ENCODE results near the gene TAS2R30. TPM values are rescaled to one million over a fixed set of nuclear protein-coding genes. Genes with fewer than 3 reads are reported as not detected.

Gene TAS2R30, protein sequence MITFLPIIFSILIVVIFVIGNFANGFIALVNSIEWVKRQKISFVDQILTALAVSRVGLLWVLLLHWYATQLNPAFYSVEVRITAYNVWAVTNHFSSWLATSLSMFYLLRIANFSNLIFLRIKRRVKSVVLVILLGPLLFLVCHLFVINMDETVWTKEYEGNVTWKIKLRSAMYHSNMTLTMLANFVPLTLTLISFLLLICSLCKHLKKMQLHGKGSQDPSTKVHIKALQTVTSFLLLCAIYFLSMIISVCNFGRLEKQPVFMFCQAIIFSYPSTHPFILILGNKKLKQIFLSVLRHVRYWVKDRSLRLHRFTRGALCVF
- total RNA-seq (2022; extraction: Qiagen RNA extraction; ENCODE audit: low read depth) = not detected in 5 replicates

GRCh38 chr12:11134305-11134704 is at the start of gene TAS2R30:
Gene TAS2R30 (minus strand): TSS chr12:11134644. CDS start chr12:11134244, 400 bp downstream.

DNA sequence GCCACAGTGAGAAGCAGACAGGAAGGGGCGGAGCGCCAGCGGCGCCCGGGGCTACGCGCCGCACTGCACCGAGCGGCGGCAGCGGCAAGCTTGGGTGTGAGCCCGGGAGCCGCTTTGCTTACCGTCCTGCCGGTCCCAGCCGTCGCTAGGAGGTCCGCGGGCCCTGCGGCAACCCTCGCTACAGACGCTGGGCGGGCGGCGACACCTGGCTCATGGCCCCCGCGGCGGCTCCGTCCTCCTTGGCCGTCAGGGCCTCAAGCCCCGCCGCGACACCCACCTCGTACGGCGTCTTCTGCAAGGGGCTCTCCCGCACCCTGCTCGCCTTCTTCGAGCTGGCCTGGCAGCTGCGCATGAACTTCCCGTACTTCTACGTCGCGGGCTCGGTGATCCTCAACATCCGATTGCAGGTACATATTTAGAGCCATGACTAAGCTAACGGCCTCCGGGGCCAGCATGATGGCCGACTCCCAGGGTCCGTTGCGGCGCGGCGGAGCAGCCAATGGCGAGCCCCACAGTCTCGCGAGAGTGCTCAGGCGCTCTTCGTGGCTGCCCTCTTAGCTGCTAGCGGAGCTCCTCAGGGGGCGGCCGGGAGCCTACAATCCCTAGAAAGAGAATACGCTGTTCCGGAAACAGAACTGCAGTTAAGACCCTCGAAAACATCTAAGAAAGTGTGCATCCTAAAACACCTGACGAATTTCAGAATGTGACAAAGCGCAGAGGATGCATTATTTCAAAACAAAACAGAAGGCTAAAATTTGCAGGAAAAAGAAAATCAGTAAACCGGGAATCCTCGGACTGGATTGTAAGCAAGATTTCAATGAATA is 36.9 kb upstream of the TAS2R30 start, which contains the start of gene SMIM10L1:
SMIM10L1 (plus strand) TSS at position 50 of the 824 bp plus-strand sequence; CDS start at position 213, 163 bp downstream.

DNA sequence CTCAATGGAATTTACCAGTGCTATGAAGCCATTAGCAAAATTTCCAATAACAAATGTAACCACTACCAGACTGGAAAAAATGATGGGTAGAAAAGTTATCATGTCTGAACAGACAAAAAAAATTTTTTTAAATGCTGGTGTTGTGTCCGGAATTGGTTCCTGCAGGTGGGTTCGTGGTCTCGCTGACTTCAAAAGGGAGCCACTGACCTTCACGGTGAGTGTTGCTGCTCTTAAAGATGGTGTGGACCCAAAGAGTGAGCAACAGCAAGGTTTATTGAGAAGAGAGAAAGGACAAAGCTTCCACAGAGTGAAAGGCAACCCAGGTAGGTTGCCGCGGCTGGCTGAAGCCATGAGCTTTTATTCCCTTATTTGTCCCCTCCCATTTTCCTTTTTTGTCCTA is 42.3 kb downstream of the TAS2R30 start, which contains the start of gene TAS2R43:
TAS2R43 (minus strand) TSS at position 186 of the 400 bp plus-strand sequence; CDS start at position 102, 84 bp downstream.

Other genes with a start within 250 kb of the TAS2R30 start
- gene TAS2R13, start 225.1 kb downstream of the TAS2R30 start, total RNA-seq (2022; extraction: Qiagen RNA extraction; ENCODE audit: low read depth) = not detected in 5 replicates
- not detected in 5 replicates for gene PRH2, start 205.4 kb downstream of the TAS2R30 start, total RNA-seq (2022; extraction: Qiagen RNA extraction; ENCODE audit: low read depth)
- gene TAS2R14, start 195.4 kb downstream of the TAS2R30 start, total RNA-seq (2022; extraction: Qiagen RNA extraction; ENCODE audit: low read depth) = 0.38 to 0.81 TPM (median 0.73 TPM) in 5 replicates
- not detected in 5 replicates for gene TAS2R50, start 147.7 kb downstream of the TAS2R30 start, total RNA-seq (2022; extraction: Qiagen RNA extraction; ENCODE audit: low read depth)
- 0.07 to 0.09 TPM in 2 of 5 replicates, not detected in the others for gene TAS2R20, start 136.3 kb downstream of the TAS2R30 start, total RNA-seq (2022; extraction: Qiagen RNA extraction; ENCODE audit: low read depth)
- gene TAS2R19, start 112.0 kb downstream of the TAS2R30 start, total RNA-seq (2022; extraction: Qiagen RNA extraction; ENCODE audit: low read depth) = 0.16 TPM in 1 of 5 replicates, not detected in the others
- 0.14 to 0.33 TPM (median 0.18 TPM) in 4 of 5 replicates, not detected in the other for gene TAS2R31, start 103.2 kb downstream of the TAS2R30 start, total RNA-seq (2022; extraction: Qiagen RNA extraction; ENCODE audit: low read depth)
- gene TAS2R46, start 72.3 kb downstream of the TAS2R30 start, total RNA-seq (2022; extraction: Qiagen RNA extraction; ENCODE audit: low read depth) = not detected in 5 replicates
- gene TAS2R43, start 42.3 kb downstream of the TAS2R30 start, total RNA-seq (2022; extraction: Qiagen RNA extraction; ENCODE audit: low read depth) = not detected in 5 replicates
- gene SMIM10L1, start 36.5 kb upstream of the TAS2R30 start, total RNA-seq (2022; extraction: Qiagen RNA extraction; ENCODE audit: low read depth) = 6.6 to 9.2 TPM (median 8.7 TPM) in 5 replicates
- not detected in 5 replicates for gene TAS2R42, start 52.3 kb upstream of the TAS2R30 start, total RNA-seq (2022; extraction: Qiagen RNA extraction; ENCODE audit: low read depth)
- not detected in 5 replicates for gene PRB3, start 135.1 kb upstream of the TAS2R30 start, total RNA-seq (2022; extraction: Qiagen RNA extraction; ENCODE audit: low read depth)
- not detected in 5 replicates for gene PRB4, start 175.8 kb upstream of the TAS2R30 start, total RNA-seq (2022; extraction: Qiagen RNA extraction; ENCODE audit: low read depth)